Karpas-422 (cell line): ENCODE data around the gene RAB11FIP3. TPM values are rescaled to one million over a fixed set of nuclear protein-coding genes. Genes with fewer than 3 reads are reported as not detected.

ENCODE experiments used
- DNase-seq: peaks from one replicate; pipeline ENCODE4 v3.0.0-alpha.2; 2015
- H2AFZ ChIP-seq: fragments of 200-600 bp; sonication (generic); 2 replicates; pipeline ENCODE4 v1.6.1; 2014; ENCODE audit warnings: antibody characterized with exemption, low read length, mixed read lengths
- H3K27ac ChIP-seq: fragments of 200-600 bp; sonication (generic); 2 replicates; pipeline ENCODE4 v1.5.1; 2014; ENCODE audit warnings: mild to moderate bottlenecking, low read length, moderate library complexity
- H3K27me3 ChIP-seq: fragments of 200-600 bp; sonication (generic); 2 replicates; pipeline ENCODE4 v1.6.1; 2014; ENCODE audit warnings: low read length, mixed read lengths
- H3K36me3 ChIP-seq: fragments of 200-600 bp; sonication (generic); 2 replicates; pipeline ENCODE4 v1.6.1; 2014; ENCODE audit warnings: low read length, mixed read lengths; ENCODE audit not compliant: insufficient read depth
- H3K4me1 ChIP-seq: fragments of 200-600 bp; sonication (generic); 2 replicates; pipeline ENCODE4 v1.6.1; 2014; ENCODE audit warnings: mild to moderate bottlenecking, low read length, mixed read lengths
- H3K4me2 ChIP-seq: fragments of 200-600 bp; sonication (generic); 2 replicates; pipeline ENCODE4 v1.6.1; 2014; ENCODE audit warnings: low read length, low read depth, mild to moderate bottlenecking; ENCODE audit not compliant: poor library complexity, severe bottlenecking
- H3K4me3 ChIP-seq: fragments of 200-600 bp; sonication (generic); 2 replicates; pipeline ENCODE4 v1.5.1; 2014; ENCODE audit warnings: mild to moderate bottlenecking, antibody characterized with exemption, low read length, mixed read lengths
- H3K79me2 ChIP-seq: fragments of 200-600 bp; sonication (generic); 2 replicates; pipeline ENCODE4 v1.6.1; 2014; ENCODE audit warnings: mild to moderate bottlenecking, low read length, mixed read lengths
- H3K9ac ChIP-seq: fragments of 200-600 bp; sonication (generic); 2 replicates; pipeline ENCODE4 v1.6.0; 2014; ENCODE audit warnings: low read length
- H3K9me2 ChIP-seq: fragments of 200-600 bp; sonication (generic), shearing (Covaris generic); replicated peaks from 2 replicates; pipeline ENCODE4 v1.6.0; 2014; ENCODE audit warnings: mild to moderate bottlenecking, low read length, moderate library complexity; ENCODE audit not compliant: insufficient read depth
- H3K9me3 ChIP-seq: fragments of 300-700, 200-600 bp; sonication (generic); 2 replicates; pipeline ENCODE4 v1.6.1; 2014; ENCODE audit warnings: low read length, mixed read lengths
- H4K20me1 ChIP-seq: fragments of 200-600 bp; sonication (generic); 2 replicates; pipeline ENCODE4 v1.6.1; 2014; ENCODE audit warnings: mild to moderate bottlenecking, antibody characterized with exemption, low read length, low read depth; ENCODE audit not compliant: insufficient read depth
- total RNA-seq: library from RNA; depleted of rRNA; stranded (reverse); fragments of >200 nt; shearing (Covaris generic); gene quantifications from 2 replicates; pipeline ENCODE4 v1.2.3, GENCODE V29; 2014; ENCODE audit warnings: low replicate concordance

Gene RAB11FIP3
- total RNA-seq, 1 experiment from 2014 or later = 6.0 TPM

GRCh38 chr16:397736-398332 lies 27.6 kb upstream of the RAB11FIP3 start:
- H3K79me2 ChIP-seq = no peaks in the 10 kb centered on the region
- peak; percentile 84 for DNase-seq
- H2AFZ ChIP-seq = no peak overlapping the region
- no peaks in the 10 kb centered on the region for H3K9me3 ChIP-seq
- H3K4me3 ChIP-seq = peak overlapping the region; percentile 41; the same call in 1 of the 2 replicates
- H3K4me1 ChIP-seq = peaks cover 43% of the 10 kb centered on the region
- H3K4me2 ChIP-seq = peak overlapping the region; percentile 41
- no peaks in the 10 kb centered on the region for H3K27me3 ChIP-seq
- H3K9me2 ChIP-seq = no peaks in the 10 kb centered on the region
- H4K20me1 ChIP-seq = 0 out of 2 replicates have a peak, but pooled peaks cover 7% of the 10 kb centered on the region
- peak overlapping the region; percentile 59 for H3K9ac ChIP-seq
- no peaks in the 10 kb centered on the region for H3K36me3 ChIP-seq
- peak overlapping the region; percentile 61 for H3K27ac ChIP-seq

DNA sequence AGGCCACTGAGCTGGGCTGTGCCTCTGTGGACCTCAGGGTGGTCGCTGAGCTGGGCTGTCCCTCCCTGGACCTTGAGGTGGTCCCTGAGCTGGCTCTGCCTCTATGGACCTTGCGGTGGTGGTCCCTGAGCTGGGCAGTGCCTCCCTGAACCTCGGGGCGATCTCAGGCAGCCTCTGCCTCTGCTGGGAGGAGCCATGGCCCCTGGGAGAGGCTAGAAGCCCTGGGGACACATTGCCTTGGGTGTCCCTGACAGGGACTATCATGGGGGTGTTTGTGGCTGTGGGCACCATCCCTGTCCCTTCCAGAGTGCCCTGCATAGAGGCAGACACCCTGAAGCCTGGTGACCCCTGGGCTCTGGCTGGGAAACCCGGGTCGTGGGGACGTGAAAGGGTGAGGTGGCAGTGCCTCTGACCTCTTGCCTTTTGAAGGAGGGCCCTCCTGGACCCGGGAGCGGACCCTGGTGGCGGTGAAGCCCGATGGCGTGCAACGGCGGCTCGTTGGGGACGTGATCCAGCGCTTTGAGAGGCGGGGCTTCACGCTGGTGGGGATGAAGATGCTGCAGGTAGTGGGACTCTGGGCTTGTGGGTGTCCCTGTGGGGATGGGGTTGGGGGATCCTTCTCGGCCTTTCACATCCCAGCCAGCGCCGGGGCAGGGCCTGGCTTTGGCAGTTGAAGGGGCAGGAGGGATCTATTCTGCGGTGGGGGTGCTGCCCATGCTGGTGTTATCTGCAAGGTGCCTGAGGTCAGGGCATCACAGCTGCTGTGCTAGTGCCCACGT lies 26.7 kb upstream of the RAB11FIP3 start:
- no peaks in the 10 kb centered on the region for H3K27me3 ChIP-seq
- H4K20me1 ChIP-seq = 0 out of 2 replicates have a peak, but pooled peaks cover 7% of the 10 kb centered on the region
- H3K9me2 ChIP-seq = no peaks in the 10 kb centered on the region
- peak; percentile 44 for DNase-seq
- H3K4me1 ChIP-seq = peaks cover 43% of the 10 kb centered on the region
- H3K9ac ChIP-seq = peak overlapping the region; percentile 85
- no peak overlapping the region for H3K27ac ChIP-seq
- no peaks in the 10 kb centered on the region for H3K9me3 ChIP-seq
- H2AFZ ChIP-seq = no peak overlapping the region
- H3K79me2 ChIP-seq = no peaks in the 10 kb centered on the region
- no peaks in the 10 kb centered on the region for H3K36me3 ChIP-seq
- H3K4me3 ChIP-seq = no peak overlapping the region; the same call in 1 of the 2 replicates
- H3K4me2 ChIP-seq = peak overlapping the region; percentile 41

DNA sequence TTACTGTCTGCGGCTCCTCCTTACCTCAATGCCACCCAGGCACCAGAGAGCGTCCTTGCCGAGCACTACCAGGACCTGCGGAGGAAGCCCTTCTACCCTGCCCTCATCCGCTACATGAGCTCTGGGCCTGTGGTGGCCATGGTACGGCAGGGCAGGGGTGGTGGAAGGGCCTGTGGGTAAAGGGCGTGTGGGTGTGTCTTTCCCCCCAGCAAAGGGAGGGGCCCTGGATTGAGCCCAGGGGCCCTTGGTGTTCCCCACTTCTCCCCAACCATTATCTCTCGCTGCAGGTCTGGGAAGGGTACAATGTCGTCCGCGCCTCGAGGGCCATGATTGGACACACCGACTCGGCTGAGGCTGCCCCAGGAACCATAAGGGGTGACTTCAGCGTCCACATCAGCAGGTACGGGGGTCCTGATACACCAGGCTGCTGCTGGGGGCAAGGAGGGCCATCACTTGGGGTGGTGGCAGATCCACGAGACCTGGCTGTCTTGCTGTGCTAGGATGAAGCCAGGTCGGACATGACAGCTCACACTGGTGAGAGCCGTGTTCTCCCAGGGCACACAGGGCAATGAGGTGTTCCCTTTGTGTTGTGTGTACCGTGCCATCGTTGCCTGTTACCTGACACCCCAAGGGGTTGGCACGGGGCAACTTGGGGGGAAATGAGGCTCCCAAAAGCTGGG lies 26.0 kb upstream of the RAB11FIP3 start:
- Histone ChIP-seq H3K9me2 (no peaks in the 10 kb centered on the region), H3K79me2 (no peaks in the 10 kb centered on the region), H3K27ac (peak overlapping the region; percentile 67)

DNA sequence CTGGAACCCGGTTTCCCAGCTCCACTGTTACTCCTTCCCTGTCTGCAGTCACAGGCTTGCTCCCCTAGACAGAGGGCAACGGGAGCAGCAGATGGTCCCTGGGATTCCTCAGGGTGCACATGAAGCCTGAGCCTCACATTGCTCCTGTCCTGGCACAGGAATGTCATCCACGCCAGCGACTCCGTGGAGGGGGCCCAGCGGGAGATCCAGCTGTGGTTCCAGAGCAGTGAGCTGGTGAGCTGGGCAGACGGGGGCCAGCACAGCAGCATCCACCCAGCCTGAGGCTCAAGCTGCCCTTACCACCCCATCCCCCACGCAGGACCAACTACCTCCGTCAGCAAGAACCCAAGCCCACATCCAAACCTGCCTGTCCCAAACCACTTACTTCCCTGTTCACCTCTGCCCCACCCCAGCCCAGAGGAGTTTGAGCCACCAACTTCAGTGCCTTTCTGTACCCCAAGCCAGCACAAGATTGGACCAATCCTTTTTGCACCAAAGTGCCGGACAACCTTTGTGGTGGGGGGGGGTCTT lies 25.3 kb upstream of the RAB11FIP3 start:
- Histone ChIP-seq H3K27ac (peak overlapping the region; percentile 67), H3K4me3 (peak overlapping the region; percentile 71), H3K4me2 (peak overlapping the region; percentile 73), H2AFZ (no peak overlapping the region), H3K27me3 (no peaks in the 10 kb centered on the region), H3K9ac (peak overlapping the region; percentile 85), H3K9me3 (no peaks in the 10 kb centered on the region), H4K20me1 (0 out of 2 replicates have a peak, but pooled peaks cover 7% of the 10 kb centered on the region), H3K79me2 (no peaks in the 10 kb centered on the region), H3K9me2 (no peaks in the 10 kb centered on the region), H3K36me3 (no peaks in the 10 kb centered on the region), H3K4me1 (peaks cover 43% of the 10 kb centered on the region)
- no peak for DNase-seq

More for the DNA sequence above, 26.0 kb upstream of the RAB11FIP3 start:
- Histone ChIP-seq H3K4me1 (peaks cover 43% of the 10 kb centered on the region), H3K4me2 (peak overlapping the region; percentile 73), H3K36me3 (no peaks in the 10 kb centered on the region), H3K9ac (peak overlapping the region; percentile 85), H4K20me1 (0 out of 2 replicates have a peak, but pooled peaks cover 7% of the 10 kb centered on the region), H2AFZ (no peak overlapping the region), H3K4me3 (peak overlapping the region; percentile 71; the same call in 1 of the 2 replicates), H3K27me3 (no peaks in the 10 kb centered on the region), H3K9me3 (no peaks in the 10 kb centered on the region)
- peak; percentile 39 for DNase-seq

DNA sequence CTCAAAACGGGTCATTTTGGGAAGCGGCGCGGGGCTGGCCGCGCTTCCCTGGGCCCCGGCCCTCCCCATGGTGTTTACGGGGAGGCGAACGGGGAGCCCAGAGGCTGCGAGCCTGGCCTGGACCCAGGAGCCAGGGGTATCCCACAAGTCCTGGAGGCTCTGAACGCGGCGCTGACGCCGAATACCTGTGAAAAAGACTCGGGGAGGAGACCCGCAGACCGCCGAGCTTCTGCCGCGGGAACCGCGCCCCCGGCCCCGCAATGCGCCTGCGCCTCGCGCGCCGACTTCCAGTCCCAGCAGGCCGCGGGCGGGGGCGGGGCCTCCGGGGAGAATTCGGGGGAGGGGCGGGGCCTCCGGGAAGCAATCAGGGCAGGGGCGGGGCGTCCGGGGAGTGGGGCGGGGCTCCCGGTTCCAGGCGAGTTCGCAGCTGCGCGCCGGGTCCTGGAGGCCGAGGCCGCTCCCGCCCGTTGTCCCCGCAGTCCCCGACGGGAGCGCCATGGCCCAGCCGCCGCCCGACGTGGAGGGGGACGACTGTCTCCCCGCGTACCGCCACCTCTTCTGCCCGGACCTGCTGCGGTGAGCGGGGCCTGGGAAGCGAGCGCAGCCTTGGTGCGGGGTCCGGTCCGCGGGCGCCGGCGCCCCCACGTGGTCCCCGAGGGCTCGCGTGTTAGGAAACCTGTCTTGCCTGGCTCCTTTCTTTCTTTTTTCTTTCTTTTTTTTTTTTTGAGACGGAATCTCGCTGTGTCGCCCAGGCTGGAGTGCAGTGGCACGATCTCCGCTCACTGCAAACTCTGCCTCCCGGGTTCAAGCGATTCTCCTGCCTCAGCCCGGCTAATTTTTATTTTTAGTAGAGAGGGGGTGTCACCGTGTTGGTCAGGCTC lies 23.7 kb upstream of the RAB11FIP3 start, which contains the start of gene DECR2:
Gene DECR2 (plus strand): TSS at position 418 of the 881 bp plus-strand sequence. CDS start 79 bp downstream, at position 497.
- peak within 1 kb of the TSS; percentile 92 for H2AFZ ChIP-seq
- no peaks in the 10 kb centered on the region for H3K79me2 ChIP-seq
- 0 out of 2 replicates have a peak, but pooled peaks cover 7% of the 10 kb centered on the region for H4K20me1 ChIP-seq
- H3K27me3 ChIP-seq = no peaks in the 10 kb centered on the region
- H3K9ac ChIP-seq = peak within 1 kb of the TSS; percentile 85
- no peaks in the 10 kb centered on the region for H3K36me3 ChIP-seq
- peak within 1 kb of the TSS; percentile 67 for H3K27ac ChIP-seq
- no peaks in the 10 kb centered on the region for H3K9me3 ChIP-seq
- H3K9me2 ChIP-seq = no peaks in the 10 kb centered on the region
- DNase-seq = peak; percentile 96
- peak within 1 kb of the TSS; percentile 73 for H3K4me2 ChIP-seq
- peaks cover 39% of the 10 kb centered on the region for H3K4me1 ChIP-seq
- peak within 1 kb of the TSS; percentile 71 for H3K4me3 ChIP-seq

- no peak overlapping the region for H3K4me3 ChIP-seq
- H2AFZ ChIP-seq = no peak overlapping the region
- H3K79me2 ChIP-seq = no peaks in the 10 kb centered on the region
- H3K27ac ChIP-seq = no peak overlapping the region
- no peak for DNase-seq
- no peaks in the 10 kb centered on the region for H3K9me2 ChIP-seq
- H3K9ac ChIP-seq = no peak overlapping the region
- H3K4me2 ChIP-seq = no peak overlapping the region
- H3K36me3 ChIP-seq = no peaks in the 10 kb centered on the region
- no peaks in the 10 kb centered on the region for H4K20me1 ChIP-seq
- H3K9me3 ChIP-seq = no peaks in the 10 kb centered on the region
- H3K27me3 ChIP-seq = no peaks in the 10 kb centered on the region
- peaks cover 14% of the 10 kb centered on the region for H3K4me1 ChIP-seq
These were observed 20.4 kb upstream of the RAB11FIP3 start for GRCh38 chr16:404971-405486.
